Ovary (tissue), 9 donors: Measurements from ENCODE around the gene HPSE2. TPM values are rescaled to one million over a fixed set of nuclear protein-coding genes. Genes with fewer than 3 reads are reported as not detected.
"Not testable (repeated sequence)": the region's sequence is repeated elsewhere in the genome, so short reads cannot be mapped to it uniquely, and the experiment has no call there.

ENCODE experiments used
- DNase-seq, 5 donors: peaks; one replicate each; pipeline ENCODE4 v3.0.0-alpha.2; 2019 to 2020
- H3K27ac ChIP-seq, 2 donors: fragments of 200-600 bp; one replicate each; pipeline versions ENCODE4 v1.5.1 to v1.8.0; 2019 to 2022
- H3K27me3 ChIP-seq: fragments of 200-600 bp; one replicate; pipeline ENCODE4 v1.8.0; 2022
- H3K36me3 ChIP-seq: fragments of 200-600 bp; sonication (generic); one replicate; pipeline ENCODE4 v1.5.1; 2019
- H3K4me1 ChIP-seq: one replicate; pipeline ENCODE4 v1.8.1; 2013; ENCODE audit warnings: mild to moderate bottlenecking, moderate library complexity; ENCODE audit not compliant: insufficient read depth
- H3K4me3 ChIP-seq: fragments of 200-600 bp; sonication (generic); one replicate; pipeline ENCODE4 v1.5.1; 2017
- H3K9me3 ChIP-seq, 2 donors: fragments of 200-600 bp in 1 of 2; sonication (generic) in 1 of 2; one replicate each; pipeline versions ENCODE4 v1.5.1 to v1.8.1; 2013 to 2019; ENCODE audit warnings: mild to moderate bottlenecking in 1 of 2, moderate library complexity in 1 of 2
- CTCF ChIP-seq, 3 donors: fragments of 450-650 bp in 2 of 3; fragments of 200-600 bp in 1 of 3; IDR thresholded peaks; one replicate each; pipeline versions ENCODE4 v1.5.1 to v1.8.0; 2016 to 2022; ENCODE audit warnings: antibody characterized with exemption in 3 of 3, mild to moderate bottlenecking in 1 of 3
- EP300 ChIP-seq: sonication (generic); formaldehyde crosslinking; IDR thresholded peaks from one replicate; pipeline ENCODE4 v1.6.1; 2017; ENCODE audit warnings: antibody characterized with exemption
- POLR2A ChIP-seq: fragments of 450-650 bp; IDR thresholded peaks from one replicate; pipeline ENCODE4 v1.6.1; 2017; ENCODE audit warnings: antibody characterized with exemption, mild to moderate bottlenecking, moderate library complexity
- WGBS, 3 donors: extraction: QIAGEN DNeasy Blood & Tissue Kit in 1 of 3; methylation state at CpG; one replicate each; pipeline versions ENCODE4 v1.1.5 to v1.1.7; 2013 to 2017; 5-methylcytosine and 5-hydroxymethylcytosine counted together
- intact Hi-C, 4 donors: fragments of 100-400 bp; cut with DNase I; formaldehyde crosslinking; loops; one replicate each; pipeline versions ENCODE4 v1.11.0 to v1.15.1; 2022 to 2023
- polyA plus RNA-seq, 2 donors: library from polyadenylated mRNA; stranded (reverse); fragments of 200-250 nt in 1 of 2; fragments of 350-450 nt in 1 of 2; fragmentation: Illumina TruSeq in 1 of 2; extraction: RNeasy Lipid Tissue Mini Kit (QIAGEN cat#74804) in 1 of 2; gene quantifications; one replicate each; pipeline ENCODE4 v1.2.3, GENCODE V29; 2013 to 2014
- total RNA-seq, 7 donors: library from RNA; depleted of rRNA in 2 of 7; stranded (reverse); fragments of >200 nt in 2 of 7; fragmentation: NEBNext Ultra II Directional in 3 of 7; extraction: Animal tissue kit (Norgen Biotek cat#: 25700) in 3 of 7; gene quantifications; one replicate each; pipeline versions ENCODE4 v1.1.0 to v1.2.4, GENCODE V29; 2016 to 2023
- donor health status: DM: no; HTN: no; CAD: no; lungs with moderate emphysema.
- donor health status: DM: no; HTN: no; CAD: no.
- donor health status: Bipolar disorder and iron deficiency.
- donor health status: DM: yes; HTN: yes; CAD: no.
- donor health status: DM: no; HTN: no; CAD: no.
- donor health status: DM: yes; HTN: yes; CAD: no.

Gene HPSE2
- total and polyA plus RNA-seq, 9 donors = 0.07 to 1.2 (median 0.12) TPM; not detected in 4

- no peak for DNase-seq
- H3K4me1 ChIP-seq = no peaks in the 10 kb centered on the region
- H3K36me3 ChIP-seq = no peaks in the 10 kb centered on the region
- H3K4me3 ChIP-seq = no peak overlapping the region
- no peak for TF ChIP-seq CTCF (IDR thresholded peaks at IDR 0.05)
- no peak for TF ChIP-seq EP300
- TF ChIP-seq POLR2A = no peak
- 40 to 61% (median 42%) methylated on average over 2 of the region's 2 CpGs for WGBS, 3 donors
- no peaks in the 10 kb centered on the region for H3K9me3 ChIP-seq
- intact Hi-C loops = no loop called here
- H3K27me3 ChIP-seq = no peaks in the 10 kb centered on the region
- H3K27ac ChIP-seq = no peak overlapping the region
These were observed 92.0 kb downstream of the HPSE2 start for GRCh38 chr10:99143651-99144050.

GRCh38 chr10:99143011-99143410, 92.6 kb downstream of the HPSE2 start:
- no peak overlapping the region for H3K4me3 ChIP-seq
- intact Hi-C loops = no loop called here
- no peaks in the 10 kb centered on the region for H3K4me1 ChIP-seq
- TF ChIP-seq POLR2A (no peak), EP300 (no peak), CTCF (IDR thresholded peaks at IDR 0.05) (no peak)
- no peaks in the 10 kb centered on the region for H3K9me3 ChIP-seq
- DNase-seq = no peak
- H3K36me3 ChIP-seq = no peaks in the 10 kb centered on the region
- no peaks in the 10 kb centered on the region for H3K27me3 ChIP-seq
- no peak overlapping the region for H3K27ac ChIP-seq

GRCh38 chr10:99132897-99133296, 102.8 kb downstream of the HPSE2 start:
- H3K27ac ChIP-seq, H3K36me3 ChIP-seq, H3K4me3 ChIP-seq, H3K4me1 ChIP-seq, H3K27me3 ChIP-seq, intact Hi-C loops, H3K9me3 ChIP-seq, DNase-seq: not testable (repeated sequence)
- WGBS, 3 donors = 41 to 57% (median 45%) methylated on average over 3 of the region's 3 CpGs

GRCh38 chr10:99125879-99126278, 109.8 kb downstream of the HPSE2 start:
- 32 to 39% (median 38%) methylated on average over 3 of the region's 3 CpGs for WGBS, 3 donors
- no peak for DNase-seq
- H3K27ac ChIP-seq = no peak overlapping the region
- no peaks in the 10 kb centered on the region for H3K9me3 ChIP-seq
- no peaks in the 10 kb centered on the region for H3K36me3 ChIP-seq
- TF ChIP-seq CTCF (IDR thresholded peaks at IDR 0.05) (no peak), EP300 (no peak), POLR2A (no peak)
- H3K27me3 ChIP-seq = no peaks in the 10 kb centered on the region
- intact Hi-C loops = no loop called here
- no peak overlapping the region for H3K4me3 ChIP-seq
- no peaks in the 10 kb centered on the region for H3K4me1 ChIP-seq

- no peaks in the 10 kb centered on the region for H3K4me1 ChIP-seq
- WGBS, 3 donors = 79 to 92% (median 89%) methylated on average over 1 of the region's 1 CpG
- TF ChIP-seq CTCF (IDR thresholded peaks at IDR 0.05) (no peak), EP300 (no peak), POLR2A (no peak)
- no peaks in the 10 kb centered on the region for H3K36me3 ChIP-seq
- no peak for DNase-seq
- intact Hi-C loops = no loop called here
- H3K9me3 ChIP-seq = no peaks in the 10 kb centered on the region
- H3K4me3 ChIP-seq = no peak overlapping the region
- H3K27ac ChIP-seq = no peak overlapping the region
- no peaks in the 10 kb centered on the region for H3K27me3 ChIP-seq
These were observed 111.3 kb downstream of the HPSE2 start for GRCh38 chr10:99124376-99124775.
